BLaER1 (cell line): ENCODE measurements around the gene SLC47A2.

Experiments used
- H3K27ac ChIP-seq: shearing (Covaris generic); formaldehyde crosslinking; 2 replicates; pipeline ENCODE4 v1.8.1; 2022
- H3K27me3 ChIP-seq: shearing (Covaris generic); formaldehyde crosslinking; 2 replicates; pipeline ENCODE4 v1.8.1; 2022
- H3K36me3 ChIP-seq: shearing (Covaris generic); formaldehyde crosslinking; 2 replicates; pipeline ENCODE4 v1.8.1; 2022
- H3K4me1 ChIP-seq: shearing (Covaris generic); formaldehyde crosslinking; 2 replicates; pipeline ENCODE4 v1.8.1; 2022
- H3K4me2 ChIP-seq: shearing (Covaris generic); formaldehyde crosslinking; 2 replicates; pipeline ENCODE4 v1.8.1; 2022
- H3K4me3 ChIP-seq: shearing (Covaris generic); formaldehyde crosslinking; 2 replicates; pipeline ENCODE4 v1.8.1; 2022
- H3K9ac ChIP-seq: shearing (Covaris generic); formaldehyde crosslinking; 2 replicates; pipeline ENCODE4 v1.8.1; 2022
- H3K9me3 ChIP-seq: shearing (Covaris generic); formaldehyde crosslinking; 2 replicates; pipeline ENCODE4 v1.8.1; 2022
- H4K20me1 ChIP-seq: shearing (Covaris generic); formaldehyde crosslinking; 2 replicates; pipeline ENCODE4 v1.8.1; 2022
- Cebpa-rat ChIP-seq: shearing (Covaris generic); IDR thresholded peaks from 2 replicates; pipeline ENCODE4 v1.8.1; 2022

Gene SLC47A2

DNA sequence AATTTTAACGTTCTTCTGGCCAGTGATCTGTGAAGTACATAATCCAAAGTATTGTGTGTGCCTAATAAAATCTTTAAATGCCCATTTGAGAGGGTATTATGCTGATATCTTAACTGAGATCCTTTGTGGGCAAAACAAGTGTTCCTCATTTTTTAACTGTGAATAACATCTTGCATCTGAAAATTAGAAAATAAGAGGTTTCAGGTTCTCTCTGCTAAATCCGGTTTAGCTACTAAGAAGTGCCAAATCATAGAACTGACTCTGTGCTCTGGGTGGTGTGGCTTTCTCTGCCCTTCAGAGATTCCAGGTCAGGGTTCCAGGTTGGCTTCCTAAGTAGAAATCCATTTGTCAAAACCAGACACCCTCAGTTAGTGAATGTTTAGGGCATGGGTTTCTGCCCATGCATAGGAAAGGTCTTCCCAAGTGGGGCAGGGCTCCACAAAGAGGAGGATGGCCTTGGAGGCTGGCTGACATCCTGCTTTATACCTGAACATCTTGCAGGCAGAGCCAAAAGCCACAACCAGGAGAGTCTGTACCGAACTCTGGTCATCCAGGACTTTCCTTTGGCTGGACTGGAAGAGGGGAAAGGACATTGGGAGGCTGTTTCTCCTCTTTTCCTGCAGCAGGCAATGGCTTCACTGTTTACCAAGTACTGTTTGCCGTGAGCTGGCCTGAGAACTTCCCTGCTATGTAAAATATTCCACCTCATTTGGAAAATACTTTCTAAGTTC lies 59.4 kb downstream of the SLC47A2 start:
- Histone ChIP-seq H3K9me3 (peaks cover 28% of the 10 kb centered on the region), H3K27ac (no peak overlapping the region), H3K27me3 (no peaks in the 10 kb centered on the region), H3K4me3 (no peak overlapping the region), H3K9ac (no peak overlapping the region), H3K4me2 (no peak overlapping the region), H3K4me1 (peaks cover 5% of the 10 kb centered on the region; the same call in 1 of the 2 replicates), H4K20me1 (no peaks in the 10 kb centered on the region), H3K36me3 (peaks cover 72% of the 10 kb centered on the region)
- TF ChIP-seq Cebpa-rat = no peak

- no peak overlapping the region for H3K27ac ChIP-seq
- H3K36me3 ChIP-seq = peaks cover 72% of the 10 kb centered on the region
- H3K9ac ChIP-seq = no peak overlapping the region
- no peak overlapping the region for H3K4me3 ChIP-seq
- peaks cover 12% of the 10 kb centered on the region for H3K4me1 ChIP-seq
- no peak overlapping the region for H3K4me2 ChIP-seq
- no peak for TF ChIP-seq Cebpa-rat
- H3K9me3 ChIP-seq = peaks cover 28% of the 10 kb centered on the region
- H3K27me3 ChIP-seq = no peaks in the 10 kb centered on the region
- H4K20me1 ChIP-seq = no peaks in the 10 kb centered on the region
These were observed 60.0 kb downstream of the SLC47A2 start for GRCh38 chr17:19656336-19656735.

DNA sequence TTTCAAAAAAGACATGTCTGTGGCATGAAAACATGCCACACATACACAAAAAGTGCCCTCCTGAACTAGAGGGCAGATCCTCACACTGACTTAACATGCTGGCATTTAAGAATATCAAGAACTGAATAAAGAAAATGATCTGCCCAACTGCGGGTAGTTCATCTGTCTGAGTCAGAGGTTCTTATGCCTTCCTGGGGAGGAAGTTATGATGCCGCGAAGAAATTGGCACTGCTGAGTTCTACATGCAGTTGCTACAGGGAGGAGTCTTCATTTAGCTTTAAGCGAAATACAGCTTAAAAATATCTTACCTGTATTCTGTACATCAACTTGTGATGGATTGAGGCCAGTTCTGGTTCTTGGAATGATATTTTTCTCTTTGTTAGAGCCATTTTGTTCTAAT lies 61.5 kb downstream of the SLC47A2 start:
- Histone ChIP-seq H3K4me2 (no peak overlapping the region), H3K4me3 (no peak overlapping the region), H3K27me3 (no peaks in the 10 kb centered on the region), H3K9ac (no peak overlapping the region), H3K36me3 (peaks cover 70% of the 10 kb centered on the region), H3K9me3 (peaks cover 28% of the 10 kb centered on the region), H3K4me1 (peaks cover 26% of the 10 kb centered on the region), H4K20me1 (no peaks in the 10 kb centered on the region), H3K27ac (no peak overlapping the region)
- no peak for TF ChIP-seq Cebpa-rat

GRCh38 chr17:19654342-19654886 lies 62.0 kb downstream of the SLC47A2 start:
- Histone ChIP-seq H3K27me3 (no peaks in the 10 kb centered on the region), H3K9me3 (peaks cover 28% of the 10 kb centered on the region), H3K4me3 (no peak overlapping the region), H3K4me2 (no peak overlapping the region), H4K20me1 (no peaks in the 10 kb centered on the region), H3K9ac (no peak overlapping the region), H3K27ac (no peak overlapping the region), H3K36me3 (peaks cover 65% of the 10 kb centered on the region), H3K4me1 (peaks cover 31% of the 10 kb centered on the region)
- TF ChIP-seq Cebpa-rat = no peak

DNA sequence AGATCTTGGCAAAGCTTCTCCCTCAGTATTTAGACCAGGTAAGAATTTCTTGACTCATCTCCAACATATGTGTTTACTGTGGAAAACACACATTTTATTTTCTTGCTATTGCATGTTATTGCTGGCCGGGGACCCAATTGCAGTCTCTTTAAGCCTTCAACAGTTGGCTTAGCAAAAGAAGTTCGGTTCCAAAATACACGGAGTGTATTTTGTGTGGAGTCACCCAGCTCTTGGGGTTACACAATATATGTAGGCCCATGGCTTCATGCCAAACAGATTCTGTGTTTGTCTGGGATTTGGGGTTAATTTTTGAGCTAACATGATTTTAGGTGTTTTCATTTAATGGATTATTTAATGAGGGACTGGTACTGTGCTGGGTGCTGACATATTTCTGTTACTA lies 63.8 kb downstream of the SLC47A2 start:
- TF ChIP-seq Cebpa-rat = no peak
- Histone ChIP-seq H3K27me3 (no peaks in the 10 kb centered on the region), H3K9ac (no peak overlapping the region), H3K36me3 (peaks cover 55% of the 10 kb centered on the region), H3K4me3 (no peak overlapping the region), H3K9me3 (peaks cover 28% of the 10 kb centered on the region), H4K20me1 (no peaks in the 10 kb centered on the region), H3K27ac (no peak overlapping the region), H3K4me2 (no peak overlapping the region), H3K4me1 (peaks cover 39% of the 10 kb centered on the region)

GRCh38 chr17:19651451-19652238 lies 64.7 kb downstream of the SLC47A2 start:
- Histone ChIP-seq H3K4me3 (no peak overlapping the region), H3K9me3 (peaks cover 28% of the 10 kb centered on the region), H3K27ac (no peak overlapping the region), H3K27me3 (no peaks in the 10 kb centered on the region), H3K9ac (no peak overlapping the region), H4K20me1 (no peaks in the 10 kb centered on the region), H3K36me3 (peaks cover 50% of the 10 kb centered on the region), H3K4me2 (peak overlapping the region; percentile 76), H3K4me1 (peaks cover 49% of the 10 kb centered on the region)
- no peak for TF ChIP-seq Cebpa-rat

DNA sequence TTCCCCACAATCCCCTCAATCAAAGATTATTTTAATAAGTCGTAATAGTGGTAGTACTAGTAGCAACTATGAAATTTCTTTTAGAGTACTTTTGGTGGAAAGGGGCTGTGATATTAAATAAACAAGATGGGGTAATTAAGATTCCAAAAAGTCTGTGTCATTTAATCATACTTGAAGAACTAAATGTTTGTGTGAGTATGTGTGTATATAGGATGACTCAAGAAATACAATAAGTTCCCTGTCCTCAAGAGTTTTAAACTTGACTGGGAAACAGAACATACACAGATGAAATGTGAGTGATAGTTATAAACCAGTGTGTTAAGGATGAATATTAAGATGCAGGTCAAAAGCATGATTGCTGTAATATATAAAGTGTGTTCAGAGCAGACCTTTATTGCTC lies 65.6 kb downstream of the SLC47A2 start:
- H3K4me3 ChIP-seq = no peak overlapping the region
- H3K4me1 ChIP-seq = peaks cover 45% of the 10 kb centered on the region
- no peaks in the 10 kb centered on the region for H3K27me3 ChIP-seq
- no peak overlapping the region for H3K9ac ChIP-seq
- no peaks in the 10 kb centered on the region for H4K20me1 ChIP-seq
- H3K27ac ChIP-seq = no peak overlapping the region
- H3K4me2 ChIP-seq = peak overlapping the region; percentile 76
- peaks cover 41% of the 10 kb centered on the region for H3K36me3 ChIP-seq
- TF ChIP-seq Cebpa-rat = no peak
- H3K9me3 ChIP-seq = peaks cover 28% of the 10 kb centered on the region

DNA sequence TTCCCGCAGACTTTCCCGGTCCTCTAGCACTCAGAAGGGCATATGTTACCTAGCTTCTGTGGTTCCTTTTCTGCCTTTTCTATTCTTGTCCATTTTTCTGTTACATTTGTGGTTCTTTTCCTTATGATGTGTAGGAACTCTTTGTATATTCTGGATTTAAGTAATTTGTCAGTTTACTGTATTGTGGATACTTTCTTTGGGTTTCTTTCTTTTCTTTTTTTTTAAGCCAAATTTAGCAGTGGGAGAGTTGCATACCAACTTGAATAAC lies 67.2 kb downstream of the SLC47A2 start:
- peaks cover 25% of the 10 kb centered on the region for H3K36me3 ChIP-seq
- H3K9me3 ChIP-seq = peaks cover 18% of the 10 kb centered on the region
- H3K9ac ChIP-seq = peak overlapping the region; percentile 78
- H3K4me3 ChIP-seq = peak overlapping the region; percentile 86
- H3K27me3 ChIP-seq = no peaks in the 10 kb centered on the region
- peak overlapping the region; percentile 73 for H3K27ac ChIP-seq
- H3K4me2 ChIP-seq = peak overlapping the region; percentile 76
- H4K20me1 ChIP-seq = no peaks in the 10 kb centered on the region
- no peak for TF ChIP-seq Cebpa-rat
- peaks cover 45% of the 10 kb centered on the region for H3K4me1 ChIP-seq

DNA sequence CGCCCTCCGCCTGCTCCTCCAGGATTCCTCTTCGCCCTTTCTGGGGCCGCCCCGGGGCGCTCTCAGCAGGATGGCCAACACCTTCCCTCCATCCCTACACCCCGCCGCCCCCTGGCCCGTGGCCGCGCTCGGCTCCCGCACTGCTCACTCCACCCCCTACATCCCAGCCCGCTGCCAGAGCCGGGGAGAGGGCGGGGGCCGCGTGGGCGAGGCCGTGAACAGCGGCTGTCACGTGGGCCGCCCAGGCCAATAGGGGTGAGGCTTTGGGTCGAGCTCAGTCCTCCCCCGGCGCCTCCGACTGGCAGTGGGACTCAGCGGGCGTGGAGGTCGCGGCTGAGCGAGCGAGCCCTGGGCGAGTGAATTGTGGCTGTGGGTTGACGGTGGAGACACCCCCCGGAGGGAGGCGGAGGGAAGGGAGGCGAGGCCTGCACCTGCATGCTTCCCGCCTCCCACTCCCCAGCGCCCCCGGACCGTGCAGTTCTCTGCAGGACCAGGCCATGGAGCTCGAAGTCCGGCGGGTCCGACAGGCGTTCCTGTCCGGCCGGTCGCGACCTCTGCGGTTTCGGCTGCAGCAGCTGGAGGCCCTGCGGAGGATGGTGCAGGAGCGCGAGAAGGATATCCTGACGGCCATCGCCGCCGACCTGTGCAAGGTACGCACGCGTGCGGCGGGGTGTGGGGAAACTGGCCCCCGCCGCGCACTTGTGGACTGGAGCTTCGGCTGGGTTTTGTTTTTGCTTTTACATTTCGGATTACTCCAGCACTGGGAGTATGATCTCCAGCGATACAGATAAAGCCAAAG lies 67.7 kb downstream of the SLC47A2 start, which contains the start of gene ALDH3A2:
TSS of gene ALDH3A2 (plus strand) at position 277 of the 799 bp plus-strand sequence. CDS start at position 498, 221 bp downstream.
- Histone ChIP-seq H4K20me1 (no peaks in the 10 kb centered on the region), H3K27ac (peak within 1 kb of the TSS; percentile 87), H3K4me1 (peaks cover 45% of the 10 kb centered on the region), H3K36me3 (peaks cover 20% of the 10 kb centered on the region), H3K9ac (peak within 1 kb of the TSS; percentile 78), H3K4me2 (peak within 1 kb of the TSS; percentile 76), H3K9me3 (peaks cover 13% of the 10 kb centered on the region), H3K27me3 (no peaks in the 10 kb centered on the region), H3K4me3 (peak within 1 kb of the TSS; percentile 86)
- no peak for TF ChIP-seq Cebpa-rat
